ENCODE data around the gene CERS1.

CERS1 gene

DNA sequence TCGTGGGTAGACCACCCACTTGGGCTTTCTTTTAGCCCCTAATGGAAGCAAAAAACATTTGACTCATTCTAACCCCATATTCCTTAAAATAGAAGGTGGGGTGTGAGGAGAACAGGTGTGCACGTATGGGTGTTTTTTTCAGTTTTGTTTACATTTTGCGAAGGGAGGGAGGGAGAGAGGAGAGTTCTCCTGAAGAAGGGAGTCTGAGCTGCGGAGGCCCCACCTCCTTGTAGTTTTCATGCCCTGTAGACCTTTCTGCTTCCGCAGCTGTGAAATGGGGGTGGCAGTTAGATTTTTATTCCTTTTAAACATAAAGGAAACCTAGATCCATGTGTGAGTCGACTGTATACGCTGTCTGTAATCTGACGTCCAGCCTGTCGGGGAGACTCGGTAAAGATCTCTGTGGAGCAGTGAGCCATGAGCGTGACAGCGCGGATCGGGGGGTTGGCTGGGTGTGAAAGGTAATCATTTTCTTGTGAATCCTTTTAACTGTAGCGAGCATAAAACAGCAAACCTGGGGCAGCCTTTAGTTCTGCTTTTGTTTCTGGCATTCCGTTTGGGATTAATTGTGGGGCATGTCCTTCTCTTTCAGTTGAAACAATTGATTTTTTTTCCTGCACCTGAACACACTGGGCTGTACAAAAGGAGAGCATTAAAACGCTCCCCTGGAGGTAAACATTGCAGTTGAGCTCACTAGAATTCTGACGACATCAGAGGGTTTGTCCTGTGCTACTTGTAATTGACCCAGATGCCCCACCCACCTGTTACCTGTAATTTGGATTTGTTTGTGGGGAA is 61.9 kb downstream of the CERS1 start:
- DNase-seq = no peak

DNA sequence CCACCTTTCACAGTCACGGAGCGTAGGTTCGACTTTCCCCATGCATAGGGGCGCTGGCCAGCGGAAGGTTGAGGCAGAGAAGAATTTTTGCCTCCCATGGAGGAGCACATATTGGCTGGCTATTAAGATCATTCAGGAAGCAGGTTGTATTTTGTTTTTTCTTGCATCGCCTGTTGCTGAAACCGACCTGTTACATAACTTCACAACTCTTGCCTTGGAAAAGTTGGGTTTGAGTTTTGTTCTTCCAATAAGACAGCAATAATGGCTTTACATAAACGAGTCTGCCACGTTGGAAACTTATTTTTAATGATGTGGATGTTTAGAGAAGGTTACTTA is 62.8 kb downstream of the CERS1 start:
- peak in 2 of 4 experiments; percentile 18 to 27 for DNase-seq

DNA sequence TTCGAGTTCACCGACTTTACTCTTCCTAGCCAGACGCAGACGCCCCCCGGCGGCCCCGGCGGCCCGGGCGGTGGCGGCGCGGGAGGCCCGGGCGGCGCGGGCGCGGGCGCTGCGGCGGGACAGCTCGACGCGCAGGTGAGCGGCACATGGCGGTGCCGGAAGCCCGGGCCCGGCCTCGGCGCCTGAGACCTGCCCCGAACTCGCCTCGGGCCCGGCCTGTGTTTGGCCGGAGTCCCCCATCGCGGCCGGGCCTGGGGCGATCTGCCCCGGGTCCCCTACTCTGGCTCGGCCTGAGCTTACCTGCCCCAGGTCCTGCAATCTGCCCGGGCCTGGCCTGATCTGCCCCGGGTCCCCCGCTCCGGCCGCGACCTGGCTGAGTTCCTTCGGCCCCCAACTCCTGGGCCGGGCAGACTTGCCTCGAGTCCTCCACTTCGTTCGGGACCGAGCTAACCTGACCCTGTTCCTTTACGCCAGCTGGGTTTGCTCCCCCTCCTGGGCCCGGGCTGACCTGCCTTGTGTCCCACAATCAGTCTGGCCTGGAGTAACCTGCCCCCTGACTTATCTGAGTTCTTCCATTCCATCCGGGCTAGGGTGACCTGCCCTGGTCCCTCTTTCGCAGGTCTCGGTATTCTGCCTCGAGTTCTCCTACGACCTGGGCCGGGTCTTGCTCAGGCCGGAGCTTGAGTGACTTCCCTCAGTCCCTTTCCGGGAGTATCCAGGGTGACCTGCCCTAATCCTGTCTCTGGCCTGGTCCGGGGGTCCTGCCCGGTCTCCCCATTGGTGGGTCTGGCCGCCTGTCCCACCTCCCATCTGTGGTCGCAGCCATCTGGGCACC is 63.4 kb downstream of the CERS1 start:
- DNase-seq = peak; percentile 32 to 61 (median 40)

DNA sequence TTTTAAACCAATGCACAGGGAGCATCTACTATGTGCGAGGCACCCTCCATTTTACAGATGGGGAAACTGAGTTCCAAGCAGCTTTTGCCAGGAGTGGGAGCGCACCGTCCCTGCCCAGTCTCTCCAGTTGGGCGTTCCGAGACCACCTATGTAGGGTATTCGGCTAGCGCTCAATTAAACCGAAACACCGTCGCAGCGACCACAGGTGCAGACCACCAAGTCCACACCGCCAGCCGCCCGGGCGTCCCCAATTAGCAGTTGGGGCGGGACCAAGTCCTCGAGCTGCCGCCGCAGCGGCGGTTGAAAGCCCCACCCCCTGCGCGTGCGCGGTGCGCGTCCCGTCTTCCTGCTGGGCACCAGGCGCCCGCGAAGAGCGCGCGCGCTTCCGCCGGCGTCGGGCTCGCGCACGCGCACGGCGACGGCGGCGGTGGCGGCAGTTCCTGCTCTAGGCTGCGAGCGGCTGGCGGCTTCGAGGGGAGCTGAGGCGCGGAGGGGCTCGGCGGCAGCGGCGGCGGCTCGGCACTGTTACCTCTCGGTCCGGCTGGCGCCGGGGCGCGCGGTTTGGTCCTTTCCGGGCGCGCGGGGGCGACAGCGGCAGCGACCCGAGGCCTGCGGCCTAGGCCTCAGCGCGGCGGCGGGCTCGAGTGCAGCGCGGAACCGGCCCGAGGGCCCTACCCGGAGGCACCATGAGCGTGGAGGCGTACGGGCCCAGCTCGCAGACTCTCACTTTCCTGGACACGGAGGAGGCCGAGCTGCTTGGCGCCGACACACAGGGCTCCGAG is 64.2 kb downstream of the CERS1 start, which contains the start of gene UPF1:
UPF1 (plus strand) TSS at position 436 of the 782 bp plus-strand sequence; CDS start at position 687, 251 bp downstream.
- peak; percentile 96 to 99 (median 98) for DNase-seq

DNA sequence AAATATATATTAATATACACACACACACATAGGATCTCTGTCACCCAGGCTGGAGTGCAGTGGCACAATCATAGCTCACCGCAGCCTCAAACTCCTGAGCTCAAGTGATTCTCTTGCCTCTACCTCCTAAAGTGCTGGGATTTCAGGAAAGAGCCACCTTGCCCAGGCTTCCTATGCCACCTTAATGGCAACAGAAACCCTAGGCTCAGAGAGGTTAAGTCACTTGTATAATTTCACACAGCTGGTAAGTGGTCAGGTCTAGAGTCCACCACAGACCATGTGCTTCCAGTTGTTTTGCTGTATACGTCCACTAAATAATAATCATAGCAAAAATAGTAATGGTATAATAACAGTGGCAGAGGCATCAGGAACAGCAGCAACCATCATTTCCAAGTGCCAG is 65.5 kb downstream of the CERS1 start:
- no peak for DNase-seq

DNA sequence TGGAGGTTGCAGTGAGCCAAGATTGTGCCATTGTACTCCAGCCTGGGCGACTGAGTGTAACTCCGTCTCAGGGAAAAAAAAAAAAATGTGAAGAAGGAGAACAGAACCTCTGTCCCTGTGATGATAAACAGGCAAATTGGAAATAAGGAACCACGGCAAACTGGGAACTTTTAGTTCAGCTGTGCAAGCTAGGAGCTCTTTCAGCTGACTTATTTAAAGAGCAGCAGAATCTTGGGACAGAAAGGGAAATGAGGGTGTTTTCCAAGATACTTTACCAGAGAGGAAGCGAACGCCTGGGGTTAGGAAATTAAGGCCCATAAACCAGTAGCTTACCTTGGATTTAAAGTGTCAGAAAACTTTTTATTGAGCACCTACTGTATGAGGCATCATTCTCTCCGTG is 67.2 kb downstream of the CERS1 start:
- DNase-seq = peak; percentile 48 to 62 (median 54)

Data from suppressor macrophage (primary cell).